GM18873 (cell line): ENCODE data around the gene SLC22A4.

Experiments
- ATAC-seq: cut with Tn5 transposase; IDR thresholded peaks from one replicate; pipeline ENCODE4 v1.9.1; 2021; ENCODE audit warnings: mild to moderate bottlenecking, moderate library complexity, moderate number of reproducible peaks; ENCODE audit not compliant: unreplicated experiment, low FRiP score

Gene SLC22A4

DNA sequence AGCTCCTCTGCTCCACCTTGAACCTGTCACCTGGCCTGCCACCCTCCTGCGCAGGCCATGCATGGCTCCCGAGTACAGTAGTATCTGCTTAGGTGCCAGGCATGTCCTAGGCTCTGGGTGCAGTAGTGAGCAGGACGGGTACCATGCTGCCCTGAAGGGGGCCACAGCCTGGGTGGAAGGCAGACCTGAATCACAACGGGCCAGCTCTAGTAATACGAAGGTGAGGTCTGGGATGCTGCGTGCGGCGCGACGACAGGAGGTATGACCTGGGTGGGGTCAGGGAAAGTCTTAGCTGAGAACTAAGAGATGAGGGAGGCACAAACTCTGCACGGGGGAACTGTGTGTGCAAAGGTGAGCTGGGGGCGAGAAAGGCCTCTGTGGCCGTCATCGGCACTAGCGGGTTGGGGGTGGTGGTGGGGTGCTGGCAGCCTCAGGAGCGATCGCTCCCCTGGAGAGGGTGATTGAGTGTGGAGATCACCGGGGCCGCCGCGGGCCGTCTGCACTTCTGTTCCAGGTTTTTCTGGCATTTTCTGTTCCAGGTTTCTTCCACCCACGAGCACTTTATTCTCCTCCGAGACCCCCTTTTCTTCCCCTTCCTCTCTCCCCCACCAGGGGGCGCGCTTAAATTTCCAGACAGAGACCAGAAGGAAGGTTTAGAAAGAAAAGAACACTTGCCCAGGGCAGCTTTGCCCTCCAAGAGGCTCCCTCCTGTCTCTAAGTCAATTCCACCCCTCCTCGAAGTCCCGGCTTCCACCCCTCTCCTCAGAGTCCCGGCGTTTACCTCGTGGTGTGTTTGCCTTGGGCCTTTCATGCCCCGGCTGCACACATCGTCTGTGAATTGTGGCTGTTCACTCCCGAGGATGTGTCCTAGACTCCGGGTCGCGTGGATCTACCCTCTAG is 21.6 kb upstream of the SLC22A4 start:
- no peak for ATAC-seq

- ATAC-seq: no peak
Observed at GRCh38 chr5:132273631-132274030, 20.6 kb upstream of the SLC22A4 start.

- ATAC-seq: no peak
Observed at GRCh38 chr5:132274050-132274792, 20.0 kb upstream of the SLC22A4 start.

DNA sequence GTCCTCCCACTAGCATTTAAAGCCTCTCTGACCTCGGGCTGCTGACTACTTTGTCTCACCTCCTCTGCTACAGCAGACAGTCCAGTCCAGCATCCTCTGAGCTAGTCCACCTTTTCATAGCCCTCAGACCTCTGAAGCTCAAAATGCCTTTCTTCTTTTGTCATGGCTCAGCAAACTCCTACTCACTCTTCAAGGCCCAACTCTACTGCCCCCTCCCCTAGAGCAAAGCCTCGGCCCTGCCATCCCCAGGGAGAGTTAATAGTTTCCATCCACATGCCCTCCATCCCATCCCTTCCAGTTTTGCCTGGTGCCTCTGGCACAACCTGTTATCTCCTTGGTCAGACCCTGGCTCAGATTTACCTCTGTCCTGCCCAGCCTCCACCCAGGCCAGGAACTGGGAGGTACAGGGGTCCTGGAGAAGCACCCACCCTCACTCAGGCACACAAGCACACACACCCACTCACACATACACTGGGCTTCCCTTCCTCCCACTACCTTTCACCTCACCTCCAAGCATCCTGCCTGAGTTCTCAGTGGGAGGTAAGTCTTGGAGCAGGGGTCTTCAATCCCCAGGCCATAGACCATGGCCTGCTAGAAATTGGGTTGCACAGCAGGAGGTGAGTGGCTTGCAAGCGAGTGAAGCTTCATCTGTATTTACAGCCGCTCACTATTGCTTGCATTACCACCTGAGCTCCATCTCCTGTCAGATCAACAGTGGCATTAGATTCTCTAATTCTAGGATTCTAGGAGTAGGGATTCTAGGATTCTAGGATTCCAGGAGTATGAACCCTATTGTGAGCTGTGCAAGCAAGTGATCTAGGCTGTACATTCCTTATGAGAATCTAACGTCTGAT is 18.6 kb upstream of the SLC22A4 start:
- ATAC-seq: no peak

GRCh38 chr5:132277256-132277655 is 16.9 kb upstream of the SLC22A4 start:
- ATAC-seq: no peak

DNA sequence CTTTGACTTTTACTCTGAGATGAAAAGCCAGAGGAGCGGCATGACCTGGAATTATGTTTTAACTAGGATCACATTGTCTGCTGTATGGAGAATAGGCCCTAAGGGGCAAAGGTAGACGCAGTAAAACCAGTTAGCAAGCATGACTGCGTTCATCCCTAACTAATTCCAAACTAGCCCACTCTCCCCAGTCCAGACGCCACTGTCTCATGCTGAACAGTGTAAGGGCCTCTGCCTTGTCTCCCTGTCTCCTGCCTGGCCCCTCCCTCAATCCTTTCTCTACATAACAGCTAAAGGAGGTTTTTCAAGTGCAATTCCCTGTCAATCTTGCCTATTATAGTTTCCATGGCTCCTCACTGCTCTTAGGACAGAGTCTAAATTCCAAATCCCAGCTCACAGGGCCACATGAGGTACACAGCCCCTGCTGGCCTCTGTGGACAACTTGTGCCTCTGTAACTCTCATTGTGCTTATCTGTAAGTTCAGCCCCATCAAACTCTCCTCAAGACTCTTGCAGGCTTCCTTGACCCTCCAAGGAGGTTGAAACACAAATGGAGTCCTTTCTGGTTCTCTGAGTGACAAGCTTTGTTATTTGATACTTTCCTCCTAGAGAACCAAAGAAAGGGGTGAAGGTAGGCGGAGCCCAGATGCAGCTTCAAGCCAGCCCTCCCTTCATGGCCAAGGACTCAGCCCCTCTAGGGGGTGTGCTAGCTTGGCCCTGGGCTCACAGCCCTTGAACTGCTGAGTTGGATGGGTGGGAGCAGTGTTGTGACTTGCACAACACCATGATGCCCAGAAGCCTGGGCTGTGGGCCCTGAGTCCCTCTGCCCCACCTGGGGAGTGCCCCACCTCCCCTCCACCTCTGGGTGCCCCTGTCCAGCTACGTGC is 16.0 kb upstream of the SLC22A4 start:
- no peak for ATAC-seq

DNA sequence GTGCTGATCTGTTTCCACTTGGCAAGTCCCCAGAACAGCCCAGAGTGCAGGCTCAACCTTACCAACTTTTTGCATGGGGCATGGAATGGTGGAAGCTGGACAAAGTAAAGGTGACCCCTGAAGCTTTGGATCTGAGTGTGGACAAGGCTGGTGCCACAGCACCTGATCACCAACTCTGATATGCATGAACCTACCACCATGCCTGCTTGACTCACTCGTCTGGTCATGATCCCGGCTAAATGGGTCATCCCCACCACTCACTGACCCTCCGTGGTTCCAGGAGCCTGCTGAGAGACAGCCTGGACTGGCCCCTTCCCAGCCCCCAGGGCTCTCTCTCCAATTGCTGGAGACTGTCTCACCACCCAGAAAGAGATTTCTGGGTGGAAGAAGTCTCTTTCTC is 14.4 kb upstream of the SLC22A4 start:
- ATAC-seq: no peak

- ATAC-seq: no peak
Observed at GRCh38 chr5:132280371-132281240, 13.6 kb upstream of the SLC22A4 start.

GRCh38 chr5:132281856-132282614 is 12.2 kb upstream of the SLC22A4 start:
- no peak for ATAC-seq

GRCh38 chr5:132283423-132284043 is 10.7 kb upstream of the SLC22A4 start:
- ATAC-seq: no peak

GRCh38 chr5:132289097-132289496 is 5.1 kb upstream of the SLC22A4 start:
- no peak for ATAC-seq

DNA sequence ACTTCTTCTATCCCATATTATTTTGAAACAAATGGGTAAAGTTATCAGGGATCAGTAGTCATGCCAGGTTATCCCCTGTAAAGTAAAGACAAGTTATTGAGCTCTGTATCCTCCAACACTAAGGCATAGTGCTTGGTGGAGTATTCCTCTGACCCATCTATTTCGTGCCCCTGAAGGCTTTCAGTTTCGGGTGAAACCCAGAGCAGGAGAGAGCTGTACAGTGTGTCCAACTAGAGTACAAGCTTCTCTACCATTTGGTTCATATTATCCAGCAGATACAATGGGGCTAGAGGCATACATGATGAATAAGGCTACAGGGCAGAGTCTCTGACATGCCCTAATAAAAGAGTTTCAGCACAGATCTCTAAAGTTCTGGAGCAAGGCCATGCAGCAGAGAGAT is 3.2 kb upstream of the SLC22A4 start:
- no peak for ATAC-seq

GRCh38 chr5:132293066-132293991 is 865 bp upstream of the SLC22A4 start:
- ATAC-seq: peak; percentile 28

DNA sequence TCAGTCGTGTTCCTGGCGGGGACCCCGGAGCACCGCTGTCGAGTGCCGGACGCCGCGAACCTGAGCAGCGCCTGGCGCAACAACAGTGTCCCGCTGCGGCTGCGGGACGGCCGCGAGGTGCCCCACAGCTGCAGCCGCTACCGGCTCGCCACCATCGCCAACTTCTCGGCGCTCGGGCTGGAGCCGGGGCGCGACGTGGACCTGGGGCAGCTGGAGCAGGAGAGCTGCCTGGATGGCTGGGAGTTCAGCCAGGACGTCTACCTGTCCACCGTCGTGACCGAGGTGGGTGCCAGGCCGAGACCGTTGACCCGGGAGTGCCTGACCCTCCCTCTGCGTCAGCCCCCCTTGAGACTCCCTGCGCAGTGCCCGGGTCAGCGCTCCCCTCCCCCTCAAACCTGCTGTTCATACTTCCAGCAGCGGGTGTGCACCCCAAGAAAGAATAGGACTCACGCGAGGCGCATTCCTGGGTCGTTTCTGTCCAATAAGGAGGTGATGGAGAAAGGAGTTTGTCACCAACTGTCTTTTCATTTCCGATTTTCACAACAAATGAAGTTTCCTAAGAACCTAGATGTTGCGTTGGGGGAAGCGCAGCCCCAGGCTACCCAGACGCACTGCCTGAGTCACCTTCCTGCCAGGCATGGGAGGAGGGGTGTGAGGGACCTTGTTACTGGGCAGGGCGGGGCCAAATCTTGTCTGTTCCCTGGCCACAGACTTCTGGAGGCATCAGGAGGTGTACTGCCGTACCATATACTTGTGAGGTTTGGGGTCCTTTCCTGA is 722 bp downstream of the SLC22A4 start:
- no peak for ATAC-seq

GRCh38 chr5:132295505-132296411 is 1.6 kb downstream of the SLC22A4 start:
- no peak for ATAC-seq
